K562 (cell line): ENCODE measurements around the gene RAB4B. TPM values are rescaled to one million over a fixed set of nuclear protein-coding genes. Genes with fewer than 3 reads are reported as not detected.

ENCODE experiments used
- BRD4 ChIP-seq: fragments of 200-600 bp; sonication (generic); IDR thresholded peaks from 2 replicates; pipeline ENCODE4 v1.6.1; 2017; ENCODE audit warnings: inconsistent platforms
- CREB1 ChIP-seq, 2 experiments: sonication (generic) in 1 of 2; formaldehyde crosslinking in 1 of 2; IDR thresholded peaks; 2 replicates each; pipeline versions ENCODE4 v1.6.1 to v1.8.0; 2012 to 2022; ENCODE audit warnings: inconsistent platforms in 1 of 2, mild to moderate bottlenecking in 1 of 2, missing genetic modification reagents in 1 of 2, moderate library complexity in 1 of 2
- HOXB6 ChIP-seq: fragments of 250-450 bp; sonication (Bioruptor Pico); IDR thresholded peaks from 2 replicates; pipeline ENCODE4 v1.5.1; 2022; ENCODE audit warnings: mild to moderate bottlenecking, borderline replicate concordance
- POLR2G ChIP-seq: fragments of 200-400 bp; formaldehyde crosslinking; IDR thresholded peaks from 2 replicates; pipeline ENCODE4 v1.6.1; 2017; ENCODE audit warnings: low read depth, mild to moderate bottlenecking, antibody characterized with exemption, low read length, moderate library complexity
- PTTG1 ChIP-seq: fragments of 450-650 bp; IDR thresholded peaks from 2 replicates; pipeline ENCODE4 v1.6.1; 2016; ENCODE audit warnings: low read depth, mild to moderate bottlenecking, missing genetic modification characterization, missing compliant biosample characterization
- SIN3A ChIP-seq, 2 experiments: fragments of 150-350 bp in 1 of 2; IDR thresholded peaks; 2 replicates each; pipeline ENCODE4 v1.6.1; 2011 to 2016; ENCODE audit warnings: borderline replicate concordance in 2 of 2, low read depth in 2 of 2, low read length in 2 of 2, mild to moderate bottlenecking in 2 of 2, moderate library complexity in 2 of 2; ENCODE audit not compliant: control insufficient read depth in 1 of 2
- SMAD4 ChIP-seq: fragments of 250-450 bp; sonication (Bioruptor Pico); conservative IDR thresholded peaks from 2 replicates; pipeline ENCODE4 v1.8.0; 2021; ENCODE audit warnings: inconsistent platforms, mild to moderate bottlenecking, moderate library complexity
- TBL1XR1 ChIP-seq, 2 experiments: IDR thresholded peaks; 2 replicates each; pipeline ENCODE4 v1.6.1; 2012; ENCODE audit warnings: improper control_type of control experiment in 2 of 2, low read length in 2 of 2, mild to moderate bottlenecking in 1 of 2
- ZNF668 ChIP-seq: fragments of 250-450 bp; sonication (Bioruptor Pico); IDR thresholded peaks from 2 replicates; pipeline ENCODE4 v1.8.0; 2022; ENCODE audit warnings: mild to moderate bottlenecking, inconsistent platforms
- polyA plus RNA-seq, 8 experiments: library from polyadenylated mRNA; depleted of rRNA in 4 of 8; stranded (reverse) in 5 of 8; unstranded in 3 of 8; fragments of >200 nt; fragmentation: Nextera tagmentation in 2 of 8; fragmentation: Illumina TruSeq in 1 of 8; extraction: Ambion mirVana in 2 of 8; extraction: Trizol in 1 of 8; gene quantifications; 2 replicates each; pipeline versions ENCODE4 v1.2.1 to v1.2.3, GENCODE V29; 2011 to 2014; ENCODE audit warnings: inconsistent platforms in 1 of 8, missing spikeins in 1 of 8
- total RNA-seq, 7 experiments: library from RNA; depleted of rRNA in 6 of 7; stranded (reverse); fragments of >200 nt in 6 of 7; fragmentation: Illumina TruSeq in 2 of 7; extraction: Trizol in 2 of 7; gene quantifications; 2 replicates each; pipeline versions ENCODE4 v1.2.1 to v1.2.3, GENCODE V29; 2011 to 2021; ENCODE audit warnings: low replicate concordance in 1 of 7
- TF ChIP-seq, protein P1 (sequence below): fragments of 450-650 bp; IDR thresholded peaks from 2 replicates; pipeline ENCODE4 v1.6.1; 2018; ENCODE audit not compliant: partially characterized antibody
- TF ChIP-seq, protein P2 (sequence below), 2 experiments: IDR thresholded peaks; 2 replicates each; pipeline ENCODE4 v1.6.1; 2011; ENCODE audit warnings: borderline replicate concordance in 1 of 2, control low read depth in 1 of 2, low read depth in 1 of 2, low read length in 1 of 2, mild to moderate bottlenecking in 1 of 2, mixed read lengths in 1 of 2, moderate library complexity in 1 of 2; ENCODE audit not compliant: insufficient read depth in 1 of 2, insufficient read length in 1 of 2, poor library complexity in 1 of 2, severe bottlenecking in 1 of 2; ENCODE audit errors: extremely low read depth in 1 of 2
- TF ChIP-seq, protein P3 (sequence below): fragments of 250-450 bp; sonication (Bioruptor Pico); IDR thresholded peaks from 2 replicates; pipeline ENCODE4 v1.4.0; 2020; ENCODE audit warnings: mild to moderate bottlenecking, moderate library complexity
- TF ChIP-seq, protein P4 (sequence below): sonication (generic); formaldehyde crosslinking; IDR thresholded peaks from 2 replicates; pipeline ENCODE4 v1.8.0; 2022; ENCODE audit warnings: missing genetic modification reagents, mild to moderate bottlenecking, moderate library complexity, borderline replicate concordance
- TF ChIP-seq, protein P5 (sequence below), 2 experiments: IDR thresholded peaks; 2 replicates each; pipeline ENCODE4 v1.6.1; 2012; ENCODE audit warnings: improper control_type of control experiment in 2 of 2, low read depth in 2 of 2, low read length in 2 of 2, borderline replicate concordance in 1 of 2

Gene RAB4B
- total and polyA plus RNA-seq, 9 of the 15 experiments (the other 6 are each of a cell fraction or from before 2014, with no cell fraction given), result 0.28 to 20.4 (median 9.0) TPM

DNA sequence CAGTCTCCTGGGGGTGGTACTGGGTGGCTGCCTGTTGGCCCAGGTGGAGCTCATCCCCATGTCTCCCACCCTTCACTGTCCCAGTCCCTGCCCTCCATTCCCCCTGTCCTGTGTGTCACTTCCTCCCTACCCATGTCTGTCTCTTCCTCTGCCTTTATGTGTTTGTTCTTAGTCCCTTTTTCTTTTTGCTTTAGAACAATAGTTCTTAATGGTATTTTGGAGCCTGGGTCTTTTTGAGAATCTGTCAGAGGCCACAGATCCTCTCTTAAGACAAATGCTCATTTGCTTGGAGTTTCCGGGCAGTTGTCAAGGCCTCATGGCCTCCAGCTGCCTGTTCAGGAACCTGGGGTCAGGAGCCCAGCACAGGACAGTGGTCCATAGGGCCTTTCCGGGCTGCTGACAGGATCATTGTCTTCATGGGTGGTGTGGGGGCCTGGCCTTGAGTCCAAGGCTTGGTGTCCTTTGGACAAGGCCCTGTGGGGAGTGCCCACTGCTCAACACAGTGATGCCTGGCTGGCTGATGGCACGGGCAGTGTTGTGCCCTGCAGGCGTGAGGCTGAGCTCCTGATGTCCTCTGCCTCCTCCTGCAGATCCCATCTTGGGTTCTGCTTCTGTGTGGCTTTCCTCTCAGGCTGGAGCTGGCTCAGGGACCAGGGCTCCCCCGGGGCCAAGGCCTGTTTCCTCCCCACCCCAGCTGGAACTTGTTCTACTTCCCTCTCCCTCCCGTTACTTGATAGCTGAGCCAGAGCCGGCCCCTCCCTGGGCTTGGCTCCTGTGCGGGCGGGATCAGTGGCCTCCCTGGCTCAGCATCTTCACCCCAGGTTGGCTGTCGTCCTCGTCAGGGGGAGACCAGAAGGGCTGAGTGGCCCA is 24.5 kb downstream of the RAB4B start (continued):
- TF ChIP-seq, protein P1, sequence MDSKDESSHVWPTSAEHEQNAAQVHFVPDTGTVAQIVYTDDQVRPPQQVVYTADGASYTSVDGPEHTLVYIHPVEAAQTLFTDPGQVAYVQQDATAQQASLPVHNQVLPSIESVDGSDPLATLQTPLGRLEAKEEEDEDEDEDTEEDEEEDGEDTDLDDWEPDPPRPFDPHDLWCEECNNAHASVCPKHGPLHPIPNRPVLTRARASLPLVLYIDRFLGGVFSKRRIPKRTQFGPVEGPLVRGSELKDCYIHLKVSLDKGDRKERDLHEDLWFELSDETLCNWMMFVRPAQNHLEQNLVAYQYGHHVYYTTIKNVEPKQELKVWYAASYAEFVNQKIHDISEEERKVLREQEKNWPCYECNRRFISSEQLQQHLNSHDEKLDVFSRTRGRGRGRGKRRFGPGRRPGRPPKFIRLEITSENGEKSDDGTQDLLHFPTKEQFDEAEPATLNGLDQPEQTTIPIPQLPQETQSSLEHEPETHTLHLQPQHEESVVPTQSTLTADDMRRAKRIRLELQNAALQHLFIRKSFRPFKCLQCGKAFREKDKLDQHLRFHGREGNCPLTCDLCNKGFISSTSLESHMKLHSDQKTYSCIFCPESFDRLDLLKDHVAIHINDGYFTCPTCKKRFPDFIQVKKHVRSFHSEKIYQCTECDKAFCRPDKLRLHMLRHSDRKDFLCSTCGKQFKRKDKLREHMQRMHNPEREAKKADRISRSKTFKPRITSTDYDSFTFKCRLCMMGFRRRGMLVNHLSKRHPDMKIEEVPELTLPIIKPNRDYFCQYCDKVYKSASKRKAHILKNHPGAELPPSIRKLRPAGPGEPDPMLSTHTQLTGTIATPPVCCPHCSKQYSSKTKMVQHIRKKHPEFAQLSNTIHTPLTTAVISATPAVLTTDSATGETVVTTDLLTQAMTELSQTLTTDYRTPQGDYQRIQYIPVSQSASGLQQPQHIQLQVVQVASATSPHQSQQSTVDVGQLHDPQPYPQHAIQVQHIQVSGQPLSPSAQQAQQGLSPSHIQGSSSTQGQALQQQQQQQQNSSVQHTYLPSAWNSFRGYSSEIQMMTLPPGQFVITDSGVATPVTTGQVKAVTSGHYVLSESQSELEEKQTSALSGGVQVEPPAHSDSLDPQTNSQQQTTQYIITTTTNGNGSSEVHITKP, result peak; percentile 30
- TF ChIP-seq, protein P2, sequence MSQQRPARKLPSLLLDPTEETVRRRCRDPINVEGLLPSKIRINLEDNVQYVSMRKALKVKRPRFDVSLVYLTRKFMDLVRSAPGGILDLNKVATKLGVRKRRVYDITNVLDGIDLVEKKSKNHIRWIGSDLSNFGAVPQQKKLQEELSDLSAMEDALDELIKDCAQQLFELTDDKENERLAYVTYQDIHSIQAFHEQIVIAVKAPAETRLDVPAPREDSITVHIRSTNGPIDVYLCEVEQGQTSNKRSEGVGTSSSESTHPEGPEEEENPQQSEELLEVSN (IDR thresholded peaks at IDR 0.05; ENCODE audit: borderline replicate concordance in 1 of 2, extremely low read depth in 1 of 2, insufficient read depth in 1 of 2, insufficient read length in 1 of 2, low read depth in 1 of 2, low read length in 1 of 2, poor library complexity in 1 of 2, severe bottlenecking in 1 of 2), result peak in 1 of 2 experiments; percentile 19
- TF ChIP-seq, protein P3, sequence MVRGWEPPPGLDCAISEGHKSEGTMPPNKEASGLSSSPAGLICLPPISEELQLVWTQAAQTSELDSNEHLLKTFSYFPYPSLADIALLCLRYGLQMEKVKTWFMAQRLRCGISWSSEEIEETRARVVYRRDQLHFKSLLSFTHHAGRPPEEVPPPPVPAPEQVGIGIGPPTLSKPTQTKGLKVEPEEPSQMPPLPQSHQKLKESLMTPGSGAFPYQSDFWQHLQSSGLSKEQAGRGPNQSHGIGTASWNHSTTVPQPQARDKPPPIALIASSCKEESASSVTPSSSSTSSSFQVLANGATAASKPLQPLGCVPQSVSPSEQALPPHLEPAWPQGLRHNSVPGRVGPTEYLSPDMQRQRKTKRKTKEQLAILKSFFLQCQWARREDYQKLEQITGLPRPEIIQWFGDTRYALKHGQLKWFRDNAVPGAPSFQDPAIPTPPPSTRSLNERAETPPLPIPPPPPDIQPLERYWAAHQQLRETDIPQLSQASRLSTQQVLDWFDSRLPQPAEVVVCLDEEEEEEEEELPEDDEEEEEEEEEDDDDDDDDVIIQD (CRISPR knock-in tag), result no peak
- TF ChIP-seq SMAD4 (CRISPR knock-in tag) (no peak), PTTG1 (tag) (no peak), ZNF668 (no peak), SIN3A (IDR thresholded peaks at IDR 0.05; ENCODE audit: borderline replicate concordance in 2 of 2, control insufficient read depth in 1 of 2, low read depth in 2 of 2, low read length in 2 of 2) (peak in 1 of 2 experiments; percentile 32; a peak in 1 of 4 replicates), HOXB6 (no peak), TBL1XR1 (IDR thresholded peaks at IDR 0.05; ENCODE audit: low read length in 2 of 2) (no peak), POLR2G (peak; percentile 62), CREB1 (IDR thresholded peaks at IDR 0.05) (no peak), CREB1 (CRISPR knock-in tag; IDR thresholded peaks at IDR 0.05) (no peak), BRD4 (no peak)
- TF ChIP-seq, protein P4, sequence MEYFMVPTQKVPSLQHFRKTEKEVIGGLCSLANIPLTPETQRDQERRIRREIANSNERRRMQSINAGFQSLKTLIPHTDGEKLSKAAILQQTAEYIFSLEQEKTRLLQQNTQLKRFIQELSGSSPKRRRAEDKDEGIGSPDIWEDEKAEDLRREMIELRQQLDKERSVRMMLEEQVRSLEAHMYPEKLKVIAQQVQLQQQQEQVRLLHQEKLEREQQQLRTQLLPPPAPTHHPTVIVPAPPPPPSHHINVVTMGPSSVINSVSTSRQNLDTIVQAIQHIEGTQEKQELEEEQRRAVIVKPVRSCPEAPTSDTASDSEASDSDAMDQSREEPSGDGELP (CRISPR knock-in tag), result peak; percentile 63; the same call in 1 of the 2 replicates
- TF ChIP-seq, protein P5, sequence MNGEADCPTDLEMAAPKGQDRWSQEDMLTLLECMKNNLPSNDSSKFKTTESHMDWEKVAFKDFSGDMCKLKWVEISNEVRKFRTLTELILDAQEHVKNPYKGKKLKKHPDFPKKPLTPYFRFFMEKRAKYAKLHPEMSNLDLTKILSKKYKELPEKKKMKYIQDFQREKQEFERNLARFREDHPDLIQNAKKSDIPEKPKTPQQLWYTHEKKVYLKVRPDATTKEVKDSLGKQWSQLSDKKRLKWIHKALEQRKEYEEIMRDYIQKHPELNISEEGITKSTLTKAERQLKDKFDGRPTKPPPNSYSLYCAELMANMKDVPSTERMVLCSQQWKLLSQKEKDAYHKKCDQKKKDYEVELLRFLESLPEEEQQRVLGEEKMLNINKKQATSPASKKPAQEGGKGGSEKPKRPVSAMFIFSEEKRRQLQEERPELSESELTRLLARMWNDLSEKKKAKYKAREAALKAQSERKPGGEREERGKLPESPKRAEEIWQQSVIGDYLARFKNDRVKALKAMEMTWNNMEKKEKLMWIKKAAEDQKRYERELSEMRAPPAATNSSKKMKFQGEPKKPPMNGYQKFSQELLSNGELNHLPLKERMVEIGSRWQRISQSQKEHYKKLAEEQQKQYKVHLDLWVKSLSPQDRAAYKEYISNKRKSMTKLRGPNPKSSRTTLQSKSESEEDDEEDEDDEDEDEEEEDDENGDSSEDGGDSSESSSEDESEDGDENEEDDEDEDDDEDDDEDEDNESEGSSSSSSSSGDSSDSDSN (IDR thresholded peaks at IDR 0.05; ENCODE audit: borderline replicate concordance in 1 of 2, low read depth in 2 of 2, low read length in 2 of 2), result 0 out of 4 replicates have a peak, but pooled peaks of 1 of the 2 experiments have one; percentile 38
